Stimulated activated CD8-positive, alpha-beta memory T cell treated with anti-CD3 and anti-CD28 coated beads, Interleukin-4, amount 100 ng/mL, for 1 hour (primary cell): Measurements from ENCODE around the gene LMCD1.

Experiments used
- DNase-seq, 2 donors: peaks; one replicate each; pipeline ENCODE4 v3.0.0-alpha.2; 2020; ENCODE audit warnings: low read depth in 2 of 2, low spot score in 1 of 2

Gene LMCD1

DNA sequence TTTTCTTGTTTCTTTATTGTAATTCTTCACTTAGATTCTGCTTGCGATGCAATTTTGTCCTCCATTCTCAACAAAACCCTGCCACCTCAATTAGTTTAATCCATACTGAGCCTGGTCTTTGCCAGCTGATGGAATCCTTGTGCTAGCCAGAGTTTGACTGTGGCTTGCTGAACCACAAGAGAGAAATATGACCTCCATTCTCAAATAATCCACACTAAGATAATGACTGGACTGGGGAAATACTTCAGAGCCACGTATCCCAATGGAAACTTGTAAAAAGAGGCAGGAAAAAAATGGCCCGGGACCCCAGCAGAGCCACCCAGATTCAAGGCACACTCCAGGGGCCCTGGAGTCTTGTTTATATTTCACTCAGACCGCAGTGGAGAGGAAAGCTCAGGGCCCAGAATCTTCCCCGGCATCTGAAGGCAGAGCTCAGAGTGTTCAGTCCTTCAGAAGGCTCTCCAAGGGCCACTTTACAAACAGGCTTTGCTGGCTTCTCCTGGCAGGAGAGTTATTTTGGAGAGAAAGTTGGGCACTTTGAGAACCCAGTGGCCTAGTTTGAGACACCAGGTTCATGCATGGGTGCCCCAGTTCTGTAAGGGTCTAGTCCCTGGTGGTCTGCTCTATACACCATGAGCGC, 80.3 kb downstream of the LMCD1 start:
- DNase-seq = no peak

DNA sequence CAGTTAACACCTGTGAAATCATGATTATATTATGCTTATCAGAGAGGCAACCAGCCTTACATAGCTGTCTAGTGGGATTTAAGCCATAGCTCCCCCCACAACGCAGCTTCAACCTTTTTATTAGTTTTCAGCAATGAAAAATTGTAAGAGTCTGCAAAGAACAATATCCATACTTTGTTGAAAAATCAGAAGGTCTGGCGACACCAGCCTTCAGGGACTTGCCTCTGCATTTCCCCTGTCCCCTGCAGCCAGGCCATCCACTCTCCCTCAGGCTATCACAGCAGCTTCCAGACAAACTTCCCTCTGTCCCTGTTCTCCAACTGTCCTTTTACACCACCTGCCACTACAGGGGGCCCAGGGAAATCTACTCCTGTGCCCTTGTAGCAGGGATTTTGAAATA, 83.0 kb downstream of the LMCD1 start:
- no peak for DNase-seq

DNA sequence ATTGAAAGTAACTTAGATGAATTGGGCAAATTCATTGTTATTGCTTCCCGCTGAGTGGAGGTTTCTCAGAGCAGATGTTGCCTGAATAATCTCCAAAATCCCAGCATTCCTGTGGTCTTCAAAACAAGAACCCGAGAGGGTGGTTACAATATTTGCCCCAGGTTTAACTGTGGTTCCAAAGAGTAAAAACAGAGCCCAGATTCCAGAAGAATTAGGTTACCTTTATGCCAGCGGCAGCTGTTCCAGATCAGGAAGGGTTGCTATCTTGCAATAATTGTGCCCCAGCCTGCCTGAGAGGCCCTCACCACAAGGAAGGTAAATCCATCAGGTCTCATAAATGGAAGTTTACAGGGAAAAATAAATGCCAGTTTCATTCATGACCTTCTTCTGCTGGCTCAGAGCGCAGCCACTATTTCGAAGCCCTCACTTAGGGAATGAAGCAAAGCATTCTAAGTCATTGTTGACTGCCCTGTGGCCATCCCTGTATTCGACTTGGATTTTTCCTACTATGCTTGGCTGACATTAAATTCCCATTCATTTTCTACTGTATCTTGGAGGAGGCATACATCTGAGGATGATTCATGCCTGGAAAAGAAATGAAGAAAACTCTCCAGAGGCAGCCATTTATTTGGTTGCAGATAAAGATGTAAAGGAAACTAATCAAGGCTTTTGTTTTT, 88.4 kb downstream of the LMCD1 start:
- DNase-seq = no peak

DNA sequence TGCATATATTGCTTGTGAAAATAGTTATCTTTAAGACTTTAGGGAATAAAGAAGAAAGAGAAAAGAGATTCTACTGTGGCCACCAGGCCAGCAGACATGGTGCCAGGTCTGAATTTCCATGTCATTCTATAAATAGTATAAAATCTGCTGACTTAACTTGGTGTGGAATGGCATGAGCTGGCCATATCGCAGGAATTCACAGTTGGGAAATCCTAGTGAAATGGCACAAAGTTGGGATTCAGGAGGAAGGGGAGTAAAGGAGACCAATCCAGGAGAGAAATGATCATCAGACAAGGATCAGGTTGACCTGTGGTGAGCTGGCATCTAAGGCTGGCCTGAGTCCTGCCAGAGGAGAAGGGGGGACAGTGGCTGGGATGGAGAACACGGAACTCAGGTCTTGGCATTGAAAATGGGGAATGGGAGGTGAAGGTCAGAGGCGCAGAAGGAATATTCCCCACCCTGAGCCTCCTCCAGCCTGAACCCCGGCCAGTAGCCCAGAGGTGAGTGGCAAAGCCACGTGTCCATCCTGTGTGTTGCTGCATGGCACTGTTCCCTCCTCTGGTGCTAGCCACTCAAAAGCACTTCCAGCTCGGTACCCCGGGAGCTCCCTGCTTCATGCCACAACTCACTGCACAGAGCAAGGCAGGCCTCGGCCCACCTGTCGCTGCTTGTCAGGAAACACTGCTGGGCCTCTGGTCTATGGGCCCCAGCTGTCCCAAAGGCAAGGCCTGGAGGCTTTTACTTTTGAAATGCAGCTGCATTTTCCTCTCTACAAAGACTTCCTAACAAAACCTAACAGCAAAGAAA, 91.6 kb downstream of the LMCD1 start:
- DNase-seq = no peak

DNA sequence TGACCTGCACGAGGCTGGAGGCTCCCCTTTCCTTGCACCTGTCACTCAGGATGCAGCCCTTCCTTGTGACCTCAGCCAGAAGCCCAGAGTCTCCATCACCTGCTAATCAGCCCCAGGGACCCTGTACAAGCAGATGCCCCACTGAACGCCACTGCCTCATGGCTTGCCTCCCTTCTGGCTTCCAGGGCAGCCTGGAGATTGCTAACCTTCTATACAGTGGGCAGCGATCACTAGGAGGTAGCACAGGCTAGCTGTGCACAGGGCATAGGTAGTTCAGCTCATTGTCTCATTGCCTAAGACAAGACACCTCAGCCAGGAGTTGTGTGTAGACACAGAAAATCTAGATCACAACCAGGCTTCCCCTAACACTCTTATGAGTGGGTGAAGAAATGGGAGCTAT, 93.6 kb downstream of the LMCD1 start:
- no peak for DNase-seq

DNA sequence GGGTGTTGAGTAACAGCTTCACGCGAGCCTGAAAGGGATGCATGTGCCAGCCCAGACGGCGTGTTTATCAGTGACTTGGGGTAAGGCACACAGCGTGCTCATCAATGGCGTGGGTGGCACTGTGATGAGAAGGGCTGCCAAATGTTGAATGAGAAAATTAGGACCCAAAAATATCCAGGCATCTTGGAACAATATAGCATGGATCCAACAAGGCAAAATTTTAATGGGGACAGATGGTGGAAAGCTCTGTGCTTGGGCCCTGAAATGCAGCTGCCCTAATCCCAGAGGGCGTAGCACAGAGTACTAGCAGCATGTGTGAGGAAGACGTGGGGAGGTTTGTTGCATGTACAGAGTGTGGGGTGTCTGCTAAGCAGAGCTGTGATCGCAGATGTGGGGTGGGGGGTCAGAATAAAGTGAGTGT, 94.1 kb downstream of the LMCD1 start:
- DNase-seq = no peak

DNA sequence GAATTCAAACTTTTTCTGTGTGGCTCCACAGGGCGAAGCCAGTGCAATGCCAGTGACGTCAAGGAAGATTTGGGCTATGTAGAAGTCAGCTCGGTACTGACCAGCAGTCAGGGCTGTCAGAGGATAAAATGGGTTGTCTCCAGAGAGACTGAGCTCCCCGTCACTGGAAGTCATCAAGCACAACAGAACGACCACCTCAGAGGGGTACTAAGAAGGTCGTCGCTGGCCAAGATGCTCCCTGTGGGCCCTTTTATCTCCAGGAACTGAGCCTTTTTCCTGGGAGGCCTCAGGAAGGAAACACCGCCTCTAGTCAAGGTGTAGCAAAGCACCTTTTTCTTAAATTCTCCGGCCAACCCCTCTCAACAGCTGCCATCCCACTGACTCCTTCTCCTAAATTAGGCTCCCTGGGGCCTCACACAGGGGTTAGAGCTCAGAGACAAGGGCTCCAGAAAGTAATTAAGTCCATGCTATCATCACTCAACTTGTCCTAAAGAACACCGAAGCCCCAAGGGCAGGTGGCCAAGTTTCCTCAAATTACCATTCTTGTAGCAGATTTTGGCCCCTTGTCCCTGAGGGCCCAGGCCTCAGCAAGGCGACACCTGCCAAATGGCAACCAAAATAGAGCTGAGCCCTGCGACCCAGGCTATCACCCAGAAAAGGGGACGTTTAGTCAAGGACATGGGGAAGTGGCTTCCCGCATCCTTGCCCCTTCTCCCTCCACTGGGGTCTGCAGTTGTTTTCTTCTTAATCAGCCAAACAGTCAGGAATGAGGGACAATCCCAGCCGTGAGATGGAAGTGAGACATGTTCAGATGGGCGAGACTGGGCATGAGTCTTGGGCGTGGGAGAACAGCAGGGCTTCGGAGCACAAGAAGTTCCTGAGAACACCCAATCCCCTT, 94.9 kb downstream of the LMCD1 start:
- no peak for DNase-seq

DNA sequence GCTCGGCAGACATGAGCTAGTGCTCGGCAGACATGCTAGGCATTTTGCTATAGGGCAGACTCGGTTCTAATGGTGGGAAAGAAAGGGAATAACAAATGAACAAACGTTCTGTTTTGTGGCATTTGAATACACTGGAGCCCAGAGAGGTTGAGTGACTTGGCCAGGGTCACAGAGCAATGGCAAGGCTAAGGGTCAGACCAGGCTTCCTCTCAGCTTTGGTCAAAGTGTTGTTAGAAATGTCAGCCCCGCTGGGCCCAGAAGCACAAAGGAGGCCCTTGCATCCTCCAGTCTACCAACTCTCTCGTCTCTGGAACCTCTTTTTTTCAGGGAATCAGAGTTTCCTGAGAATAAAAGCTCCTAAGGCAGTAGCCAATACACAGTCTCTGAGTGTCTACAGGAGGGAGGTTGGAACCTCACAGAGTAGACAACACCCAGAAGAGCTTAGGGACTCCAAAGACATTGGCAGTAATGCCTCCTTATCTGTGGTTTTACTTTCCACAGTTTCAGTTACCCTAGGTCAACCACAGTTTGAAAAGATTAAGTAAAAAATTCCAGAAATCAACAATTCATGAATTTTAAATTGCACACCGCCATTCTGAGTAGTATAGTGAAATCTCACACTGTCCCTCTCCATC, 95.7 kb downstream of the LMCD1 start:
- DNase-seq = no peak

DNA sequence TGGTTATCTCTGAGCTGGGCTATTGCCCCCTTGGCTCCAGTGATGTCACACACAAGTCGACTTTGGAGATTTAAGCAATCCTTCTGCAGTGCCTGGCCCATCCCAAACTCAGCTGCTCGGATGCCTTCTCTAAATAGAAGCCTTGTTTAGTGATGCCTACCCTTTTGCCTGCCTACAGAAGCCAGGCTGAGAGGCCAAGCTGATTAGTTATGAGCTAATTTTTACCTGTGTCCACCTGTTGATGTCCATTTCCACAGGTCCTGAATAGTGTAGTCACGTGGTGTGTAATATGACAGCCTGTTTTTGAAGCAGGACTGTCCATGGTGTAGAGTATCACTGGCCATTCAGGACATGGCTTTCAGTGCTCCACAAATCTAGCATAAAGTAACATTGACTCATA, 97.5 kb downstream of the LMCD1 start:
- no peak for DNase-seq

DNA sequence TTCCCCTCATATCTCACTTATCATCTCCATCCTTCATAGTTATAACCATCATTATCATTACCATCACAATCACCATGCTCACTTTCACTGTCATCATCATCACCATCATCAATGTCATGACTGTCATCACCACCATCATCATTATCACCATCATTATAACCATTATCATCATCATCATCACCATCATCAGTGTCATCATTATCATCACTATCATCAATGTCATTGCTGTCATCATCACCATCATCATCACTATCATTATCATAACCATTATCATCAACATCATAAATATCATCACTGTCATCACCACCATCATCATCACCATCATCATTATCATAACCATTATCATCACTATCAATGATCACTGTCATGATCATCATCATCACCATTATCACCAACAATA, 98.8 kb downstream of the LMCD1 start:
- DNase-seq = no peak

DNA sequence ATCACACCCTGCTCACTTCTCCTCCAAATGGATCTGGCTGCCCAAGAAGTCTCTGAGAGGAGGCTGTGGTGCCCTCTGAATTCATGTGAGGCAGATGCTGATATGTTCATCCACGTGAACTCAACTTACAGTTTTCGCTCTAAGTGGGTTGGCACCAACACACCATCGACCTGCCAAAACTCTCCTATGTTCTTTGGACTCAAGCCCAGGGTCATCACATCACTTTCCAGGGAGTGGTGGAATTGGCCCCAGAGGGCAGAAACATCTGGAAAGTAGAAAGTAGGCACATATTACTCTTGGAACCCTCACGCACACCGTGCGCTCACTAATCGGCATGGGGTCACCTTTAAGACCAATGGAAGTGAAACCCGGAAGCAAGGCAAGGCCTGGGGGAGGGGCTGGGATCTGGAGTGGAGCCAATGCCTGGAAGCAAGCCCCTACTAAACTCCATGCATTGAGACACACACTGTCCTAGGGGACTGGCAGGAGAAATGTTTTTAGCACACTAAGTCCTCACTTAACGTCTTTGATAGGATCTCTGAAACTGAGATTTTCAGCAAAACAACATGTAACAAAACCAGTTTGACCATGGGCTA, 101.6 kb downstream of the LMCD1 start:
- no peak for DNase-seq

DNA sequence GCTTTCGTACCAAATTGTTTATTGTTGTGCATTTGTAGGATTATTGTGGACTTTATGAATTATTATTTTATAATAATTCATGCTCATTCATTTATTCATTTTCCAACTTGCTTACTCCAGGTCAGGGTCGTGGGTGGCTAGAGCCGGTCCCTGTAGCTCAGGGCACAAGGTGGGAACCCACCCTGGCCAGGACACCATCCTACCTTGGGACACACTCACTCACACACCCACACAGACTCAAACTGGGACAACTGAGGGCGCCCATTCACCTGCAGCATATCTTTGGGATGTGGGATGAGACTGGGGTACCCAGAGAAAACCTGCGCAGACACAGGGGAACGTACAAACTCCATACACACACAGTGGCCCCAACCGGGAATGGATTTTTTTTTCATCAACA, 102.4 kb downstream of the LMCD1 start:
- no peak for DNase-seq

DNA sequence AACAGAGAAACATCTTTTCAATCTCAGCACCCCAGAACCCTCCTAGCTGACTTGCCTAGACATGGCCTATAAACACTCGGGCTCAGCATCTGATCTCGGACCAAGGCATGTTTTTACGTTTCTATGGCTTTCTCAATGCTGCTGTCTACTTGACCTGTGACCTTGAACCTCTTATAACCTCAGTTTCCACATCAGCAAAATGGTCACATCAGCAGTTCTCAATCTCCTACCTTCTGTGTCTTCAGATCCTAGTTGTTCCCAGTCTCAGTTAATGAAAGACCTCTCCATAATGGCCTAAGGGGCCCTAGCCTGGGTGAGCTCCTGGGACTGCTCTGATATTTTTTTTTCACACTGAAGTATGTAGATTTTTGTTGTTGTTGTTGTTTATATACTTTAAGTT, 103.4 kb downstream of the LMCD1 start:
- no peak for DNase-seq

DNA sequence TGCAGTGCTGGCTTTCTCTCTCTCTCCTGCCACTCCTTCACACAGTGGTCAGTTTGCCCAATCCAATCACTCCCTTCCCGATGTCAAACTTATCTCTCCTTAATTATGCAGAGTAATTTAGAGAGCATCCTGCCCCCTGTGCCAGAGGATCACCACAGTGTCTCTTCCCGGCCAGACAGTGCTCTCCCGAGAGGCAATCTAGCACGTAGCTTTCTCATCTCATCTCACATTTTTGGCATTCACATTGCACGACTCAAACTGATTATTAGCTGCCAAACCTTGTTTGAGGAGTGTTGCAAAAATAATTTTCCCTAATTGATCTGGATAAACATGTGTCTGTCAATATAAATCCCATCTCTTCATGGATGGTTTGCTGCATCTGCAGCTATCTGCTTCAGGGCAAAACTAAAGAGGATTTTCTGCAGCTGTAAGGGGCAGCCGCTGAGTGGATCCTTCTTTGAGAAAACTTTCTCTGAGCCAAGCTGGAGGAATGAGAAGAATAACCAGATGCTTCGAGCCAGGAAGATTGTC, 105.1 kb downstream of the LMCD1 start:
- no peak for DNase-seq

DNA sequence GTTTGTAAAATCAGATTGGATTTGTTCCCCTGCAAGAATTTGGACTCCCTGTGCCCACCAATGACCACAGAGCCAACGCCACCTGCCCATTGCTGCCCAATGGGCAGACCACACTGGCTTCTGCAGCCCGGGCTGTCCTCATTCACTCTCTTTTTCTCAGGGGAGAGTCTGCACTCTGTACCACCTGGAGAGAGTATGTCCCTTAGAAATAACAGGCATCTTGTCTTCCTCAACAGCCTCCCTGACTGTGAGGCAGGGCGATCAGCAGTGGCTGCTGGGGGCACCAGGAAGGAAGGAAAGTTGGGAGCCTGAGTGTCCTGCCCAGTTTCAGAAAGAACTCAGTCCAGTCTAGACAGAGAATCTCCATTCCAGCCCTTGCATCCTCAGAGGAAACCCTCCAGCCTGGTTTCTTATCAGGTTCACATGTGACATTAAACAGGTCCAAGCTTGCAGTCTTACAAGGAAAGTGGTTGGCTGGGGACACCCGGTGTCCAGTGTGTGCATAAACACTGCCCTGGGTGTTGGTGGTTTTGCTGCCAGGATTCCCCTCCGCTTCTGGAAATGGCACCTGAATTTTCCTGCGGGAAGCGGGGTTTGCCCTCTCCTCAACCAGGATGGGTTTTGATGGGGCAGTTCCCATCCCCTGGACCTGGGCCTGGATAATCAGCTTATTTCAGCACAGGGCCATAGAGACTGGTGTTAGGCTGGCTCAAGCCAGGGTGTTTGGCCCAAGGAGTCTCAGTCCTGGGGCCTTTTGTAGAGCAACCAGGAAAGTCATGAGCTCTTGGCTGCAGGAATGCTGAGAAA, 105.8 kb downstream of the LMCD1 start:
- DNase-seq = no peak

DNA sequence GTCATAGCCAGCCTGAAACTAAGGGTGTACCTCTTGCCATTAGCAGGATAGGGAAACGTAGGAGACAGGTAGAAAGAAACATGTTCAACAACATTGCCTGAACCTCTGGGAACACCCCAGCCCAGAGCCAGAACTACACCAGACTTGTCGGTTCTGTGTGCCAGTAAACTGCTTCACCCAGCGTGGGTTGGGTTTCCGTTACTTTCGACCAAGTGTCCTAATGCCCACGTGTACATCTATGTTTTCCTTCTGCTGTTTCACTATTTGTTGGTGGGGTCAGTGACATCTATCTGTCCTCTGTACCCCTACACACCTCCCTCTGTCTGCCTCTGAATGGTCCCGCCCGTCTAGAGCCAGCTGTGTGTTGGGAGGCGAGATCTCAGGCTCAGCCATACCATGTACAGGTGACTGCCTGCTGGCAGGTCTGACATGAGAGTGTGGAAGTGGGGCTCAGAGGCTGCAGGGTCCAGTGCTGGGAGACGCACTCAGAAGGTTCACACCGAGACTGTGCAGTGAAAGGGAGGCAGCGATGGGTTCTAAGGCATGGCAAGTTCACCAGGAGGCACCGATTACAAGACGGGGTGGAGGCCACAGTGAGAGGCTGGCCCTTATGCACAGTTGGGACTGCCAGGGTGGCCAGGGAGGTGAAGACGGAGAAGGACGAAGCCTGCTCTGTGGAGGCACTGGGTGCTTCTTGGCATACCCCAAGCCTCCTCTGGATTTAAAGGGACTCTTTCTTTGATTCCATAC, 106.6 kb downstream of the LMCD1 start:
- no peak for DNase-seq

DNA sequence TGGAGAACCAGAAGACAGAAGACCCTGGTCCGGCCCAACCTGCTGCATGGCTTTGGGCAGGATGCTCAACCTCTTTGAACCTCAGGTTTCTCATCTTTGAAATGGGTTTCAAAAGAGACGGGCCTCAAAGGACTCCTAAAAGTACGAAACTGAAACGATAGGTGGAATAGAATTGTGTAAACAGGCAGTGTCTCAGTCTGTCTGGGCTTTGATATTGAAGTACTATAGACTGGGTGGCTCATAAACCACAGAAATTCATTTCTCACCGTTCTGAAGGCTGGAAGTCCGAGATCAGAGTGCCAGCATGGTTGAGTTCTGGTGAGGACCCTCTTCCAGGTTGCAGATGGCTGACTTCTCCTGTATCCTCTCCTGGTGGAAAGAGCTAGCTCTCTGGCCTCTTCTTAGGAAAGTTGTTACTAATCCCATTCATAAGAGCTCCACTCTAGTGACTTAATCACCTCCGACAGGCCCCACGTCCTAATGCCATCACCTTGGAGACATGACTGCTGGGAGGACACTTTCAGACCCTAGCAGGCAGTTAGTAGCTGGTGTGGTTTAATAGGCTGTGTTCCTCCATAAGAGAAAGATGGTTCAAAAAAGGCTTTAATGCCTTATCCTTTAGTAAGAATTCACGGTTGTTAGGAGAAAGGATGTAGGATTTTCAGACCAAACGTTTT, 107.3 kb downstream of the LMCD1 start:
- DNase-seq = no peak

DNA sequence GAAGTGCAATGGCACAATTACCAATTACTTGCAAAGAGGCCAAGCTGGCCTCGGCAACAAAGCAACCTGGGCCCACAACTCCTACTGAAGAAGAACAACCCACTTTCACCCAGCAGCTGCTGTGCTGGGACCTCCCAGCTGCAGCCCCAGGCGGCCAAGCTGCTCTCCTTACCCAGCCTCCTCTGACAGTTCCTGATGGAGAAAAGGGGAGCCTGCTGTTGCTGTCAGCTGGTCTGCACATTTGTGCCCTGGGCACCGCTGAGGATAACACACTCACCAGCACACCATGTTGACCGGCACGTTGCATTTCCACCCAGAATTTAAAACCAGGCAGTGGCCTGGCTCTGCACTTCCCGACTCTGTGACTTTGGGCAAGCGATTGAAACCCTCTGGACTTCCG, 109.3 kb downstream of the LMCD1 start:
- no peak for DNase-seq
